HG02610 (cell line): Measurements from ENCODE around the gene BLMH.

Source experiments
- ATAC-seq: cut with Tn5 transposase; IDR thresholded peaks from one replicate; pipeline ENCODE4 v1.9.1; 2021; ENCODE audit warnings: mild to moderate bottlenecking, moderate library complexity; ENCODE audit not compliant: unreplicated experiment

Gene BLMH

DNA sequence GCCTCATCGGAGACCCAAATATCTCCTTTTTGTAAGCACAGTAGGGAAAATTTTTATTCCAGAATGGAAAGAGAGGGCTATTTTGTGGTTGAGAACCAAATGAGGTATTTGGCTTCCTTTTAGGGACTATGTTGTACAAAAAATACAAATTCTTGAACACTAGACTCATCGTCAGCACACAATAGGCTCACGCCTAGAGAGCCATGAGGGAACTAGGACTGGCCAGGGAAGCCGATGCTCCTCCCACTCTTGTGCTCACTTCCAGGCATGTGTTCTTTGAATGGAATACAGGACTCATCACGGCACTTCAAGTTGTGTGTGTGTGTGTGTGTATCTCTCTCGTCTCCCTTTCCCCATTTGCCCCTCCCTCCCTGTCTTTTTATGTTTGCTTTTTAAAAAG is 17.8 kb upstream of the BLMH start:
- ATAC-seq, result no peak

DNA sequence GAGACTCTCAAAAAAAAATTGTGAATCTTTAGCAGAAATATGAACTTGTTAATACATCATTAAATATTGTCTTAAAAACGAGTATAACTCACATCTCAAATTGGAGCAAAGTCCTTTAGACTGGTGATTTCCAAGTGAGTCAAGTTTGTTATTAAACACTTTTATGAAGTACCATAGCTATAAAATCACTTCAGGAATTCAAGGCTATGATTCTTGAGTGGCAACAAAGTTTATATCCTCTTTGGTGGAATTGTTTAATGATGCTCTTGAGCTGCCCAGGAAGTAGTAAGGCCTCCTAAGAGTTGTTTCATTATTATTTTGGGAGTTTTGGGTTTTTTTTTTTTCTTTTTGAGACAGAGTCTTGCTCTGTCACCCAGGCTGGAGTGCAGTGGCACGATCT is 16.7 kb upstream of the BLMH start:
- ATAC-seq, result no peak

DNA sequence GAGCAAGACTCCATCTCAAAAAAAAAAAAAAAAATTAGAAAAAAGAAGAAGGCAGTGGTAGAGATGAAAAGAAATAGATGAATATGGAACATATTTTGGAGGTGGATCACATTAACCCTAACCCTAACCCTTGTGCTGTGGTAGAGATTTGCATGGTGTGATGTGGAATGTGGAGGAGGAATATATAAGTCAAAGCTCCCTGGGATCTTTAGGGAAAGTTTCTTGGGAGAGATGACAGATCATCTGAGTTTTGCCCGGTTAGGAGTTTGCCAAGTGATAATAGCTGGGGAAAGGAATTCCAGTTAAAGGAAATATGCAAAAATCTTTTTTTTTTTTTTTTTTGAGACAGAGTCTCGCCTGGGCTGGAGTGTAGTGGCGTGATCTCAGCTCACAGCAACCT is 13.0 kb upstream of the BLMH start:
- ATAC-seq, result no peak

DNA sequence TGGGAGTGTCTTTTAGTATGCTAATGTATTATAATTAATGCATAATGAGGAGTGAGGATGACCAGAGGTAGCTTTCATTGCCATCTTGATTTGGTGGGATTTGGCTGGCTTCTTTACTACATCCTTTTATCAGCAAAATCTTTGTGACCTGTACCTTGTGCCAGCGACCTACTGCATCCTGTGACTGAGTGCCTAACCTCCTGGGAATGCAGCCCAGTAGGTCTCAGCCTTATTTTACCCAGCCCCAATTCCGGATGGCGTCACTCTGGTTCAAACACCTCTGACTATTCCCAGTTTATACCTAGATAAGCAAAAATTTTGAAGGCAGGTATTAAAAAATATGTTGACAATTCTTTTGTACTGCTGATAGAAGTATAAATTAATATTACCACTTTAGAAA is 10.5 kb upstream of the BLMH start:
- ATAC-seq, result no peak

DNA sequence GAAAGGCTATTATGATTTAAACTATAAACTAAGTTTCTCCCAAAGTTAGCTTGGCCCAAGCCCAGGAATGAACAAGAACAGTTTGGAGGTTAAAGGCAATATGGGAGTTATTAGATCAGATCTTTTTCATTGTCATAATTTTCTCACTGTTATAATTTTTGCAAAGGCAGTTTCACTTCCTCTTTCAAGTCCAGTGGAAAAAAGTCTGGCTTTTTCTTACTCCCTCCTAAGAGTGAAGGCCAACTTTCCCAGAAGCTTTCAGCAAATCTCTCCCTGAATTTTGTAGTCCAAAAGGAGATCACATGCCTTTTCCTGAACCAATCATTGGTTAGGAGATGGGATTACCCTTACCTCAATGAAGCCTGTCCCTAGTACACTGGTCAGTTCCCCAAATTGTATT is 9.1 kb upstream of the BLMH start:
- ATAC-seq, result no peak

DNA sequence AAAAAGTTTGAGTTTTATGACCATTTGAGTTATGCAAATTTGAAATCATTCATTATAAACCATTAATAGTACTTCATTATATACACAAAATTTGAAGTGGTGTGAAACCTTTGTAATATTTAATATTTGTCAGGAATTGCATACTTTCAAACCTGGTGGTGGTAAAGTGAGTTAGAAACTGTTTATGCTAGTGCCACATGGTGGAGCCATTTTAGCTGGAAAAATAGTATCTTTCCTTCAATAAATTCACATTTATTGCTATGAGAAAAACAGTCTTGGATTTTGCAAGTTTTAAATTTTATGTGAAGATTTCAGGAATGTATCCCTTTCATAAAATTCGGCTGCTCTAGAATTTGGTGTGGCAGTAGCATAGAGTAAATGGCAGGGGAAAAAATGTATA is 7.3 kb upstream of the BLMH start:
- no peak for ATAC-seq

DNA sequence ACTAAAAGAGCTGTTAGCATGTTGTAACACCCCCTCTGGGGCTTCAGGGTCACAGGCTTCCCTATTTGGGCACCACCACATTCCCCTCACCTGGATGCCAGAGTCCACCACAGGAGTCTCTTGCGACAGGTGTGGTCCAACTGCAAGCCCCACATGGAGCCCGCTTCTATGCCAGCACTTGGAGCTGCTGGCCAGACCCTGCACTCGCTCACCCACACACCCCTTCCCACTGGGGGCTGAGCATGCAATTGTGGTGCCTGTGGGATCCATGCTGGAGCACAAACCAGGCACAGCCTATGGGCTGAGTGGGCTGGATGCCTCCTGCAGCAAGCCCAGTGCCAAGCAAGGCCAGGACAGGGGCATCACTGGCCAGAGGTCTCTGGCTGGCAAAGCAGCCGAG is 6.0 kb upstream of the BLMH start:
- ATAC-seq, result no peak

- ATAC-seq, result no peak
Measured at GRCh38 chr17:30296499-30297080, 4.8 kb upstream of the BLMH start.

DNA sequence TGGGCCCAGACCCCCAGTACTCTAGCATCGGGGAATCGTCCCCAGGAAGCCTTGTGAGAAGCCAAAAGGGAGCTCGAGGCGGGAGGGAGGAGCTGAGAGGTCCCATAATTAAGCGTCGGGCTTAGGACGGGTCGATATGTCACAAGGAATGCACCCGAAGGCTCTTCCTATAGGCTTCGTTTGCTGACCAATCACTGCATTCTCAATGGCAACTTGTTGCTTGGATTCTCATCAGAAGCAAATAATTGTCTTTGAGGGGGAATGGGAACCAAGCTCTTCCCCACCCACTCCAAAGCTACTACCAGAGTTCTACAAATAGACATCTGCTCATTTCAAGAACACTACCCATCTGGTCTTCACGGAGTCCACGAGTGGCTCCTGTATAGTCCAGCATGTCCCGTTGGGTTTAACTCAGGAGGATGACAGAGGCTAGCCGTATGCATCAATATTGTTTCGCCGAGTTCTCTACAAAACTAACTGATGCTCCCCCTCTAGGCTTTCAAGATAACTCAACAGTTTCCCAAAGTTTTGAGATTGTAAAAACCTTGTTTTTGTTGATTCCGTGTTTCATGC is 628 bp upstream of the BLMH start:
- no peak for ATAC-seq

- ATAC-seq, result no peak
Measured at GRCh38 chr17:30290696-30291542, 825 bp downstream of the BLMH start.

DNA sequence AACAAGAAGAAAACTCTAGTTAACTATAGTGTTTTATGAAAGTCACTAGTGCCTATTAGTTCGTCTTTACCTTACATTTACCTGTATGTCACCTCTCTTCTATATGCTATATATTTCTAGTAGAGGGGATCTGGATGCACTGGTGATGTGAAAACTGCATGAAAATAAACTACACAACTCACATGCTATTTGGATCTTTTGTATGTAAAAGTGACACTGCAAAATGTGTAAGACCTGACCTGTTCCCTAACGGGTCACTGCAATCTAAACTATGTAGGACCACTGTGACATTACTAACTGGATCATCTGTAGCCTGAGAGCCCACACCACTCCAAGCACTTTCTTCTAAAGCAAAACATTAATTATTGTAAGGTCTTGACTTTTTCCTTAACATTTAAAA is 1.7 kb downstream of the BLMH start:
- no peak for ATAC-seq

- ATAC-seq, result no peak
Measured at GRCh38 chr17:30279156-30279555, 12.6 kb downstream of the BLMH start.

- ATAC-seq, result no peak
Measured at GRCh38 chr17:30278032-30278431, 13.7 kb downstream of the BLMH start.

GRCh38 chr17:30275911-30276310 is 15.8 kb downstream of the BLMH start:
- no peak for ATAC-seq

GRCh38 chr17:30274887-30275286 is 16.9 kb downstream of the BLMH start:
- ATAC-seq, result no peak

DNA sequence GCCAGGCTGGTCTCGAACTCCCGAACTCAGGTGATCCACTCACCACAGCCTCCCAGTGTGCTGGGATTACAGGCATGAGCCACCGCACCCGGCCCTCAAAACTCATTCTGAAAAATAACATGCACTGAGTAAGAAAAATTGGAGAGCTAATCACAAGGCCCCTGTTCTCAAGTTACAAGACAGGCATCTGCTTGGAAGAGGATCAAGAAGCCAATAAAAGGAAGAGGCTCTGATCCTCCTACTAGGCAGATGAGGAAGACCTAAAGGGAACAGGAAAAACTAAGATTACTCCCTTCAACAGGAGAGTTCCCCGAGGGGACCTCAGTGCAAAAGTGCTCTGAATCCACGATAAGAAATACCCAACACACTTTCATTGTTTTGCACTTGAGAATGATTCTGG is 18.4 kb downstream of the BLMH start:
- ATAC-seq, result no peak

DNA sequence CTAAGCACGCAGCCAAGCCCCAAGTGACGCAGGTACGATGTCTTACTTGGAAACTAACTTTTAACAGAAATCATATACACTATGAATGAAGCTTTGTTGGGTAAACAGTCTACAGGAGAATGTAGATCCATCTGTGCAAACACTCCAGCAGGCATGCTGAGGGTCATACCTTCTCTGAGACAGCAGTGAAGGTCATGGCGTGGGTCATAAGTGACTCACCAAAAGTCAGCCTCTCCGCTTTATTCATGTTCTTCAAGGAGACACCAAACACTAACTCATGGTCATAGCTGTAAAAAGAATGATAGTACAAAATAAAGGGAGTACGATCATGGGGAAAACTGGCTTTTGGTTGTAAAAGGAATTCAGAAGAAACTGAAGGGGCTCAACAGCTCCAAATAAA is 20.6 kb downstream of the BLMH start:
- no peak for ATAC-seq

- no peak for ATAC-seq
Measured at GRCh38 chr17:30267625-30268024, 24.1 kb downstream of the BLMH start.

DNA sequence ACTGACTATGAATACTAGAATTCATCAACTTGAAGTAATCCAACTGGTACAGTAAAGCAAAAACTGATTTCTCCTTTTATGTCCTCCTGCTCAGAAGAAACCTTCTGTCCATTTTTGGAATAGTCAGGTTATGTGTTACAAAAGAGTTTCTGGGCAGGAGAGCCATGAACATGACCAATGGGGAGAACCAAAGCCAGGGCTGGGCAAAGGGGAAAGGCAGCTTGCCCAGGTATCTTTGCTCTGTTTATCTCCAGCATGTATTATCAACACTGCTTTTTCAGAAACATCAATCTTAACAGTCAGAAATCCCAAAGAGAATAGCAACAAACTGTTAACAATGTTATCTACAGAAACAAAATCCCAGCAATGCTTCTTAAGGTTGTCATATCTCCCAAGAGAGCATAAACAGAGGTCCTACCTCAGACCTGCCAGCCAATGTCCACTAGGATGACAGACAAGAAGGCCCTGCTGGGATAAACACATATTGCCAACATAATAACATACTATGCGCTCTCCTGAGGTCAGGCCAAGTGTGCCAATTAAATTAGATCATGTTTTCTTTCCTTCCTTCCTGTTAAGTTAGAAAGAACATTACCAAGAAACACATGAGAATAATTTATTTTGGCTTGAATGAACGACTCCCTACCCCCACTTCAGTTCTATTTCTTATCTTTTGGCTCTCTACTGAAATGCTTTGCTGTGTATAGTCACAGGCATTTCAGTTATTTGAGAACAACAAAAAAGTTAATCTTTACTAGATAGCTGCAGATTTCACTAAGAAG is 28.0 kb downstream of the BLMH start:
- ATAC-seq, result no peak

GRCh38 chr17:30256756-30257506 is 34.8 kb downstream of the BLMH start:
- no peak for ATAC-seq

GRCh38 chr17:30254150-30254549 is 37.6 kb downstream of the BLMH start:
- ATAC-seq, result no peak
